ENCODE data around the gene PXN.
"Not testable (repeated sequence)": the region's sequence is repeated elsewhere in the genome, so short reads cannot be mapped to it uniquely, and the experiment has no call there.

The PXN gene

GRCh38 chr12:120239776-120240494 is 25.6 kb downstream of the PXN start:
- DNase-seq, result no peak

DNA sequence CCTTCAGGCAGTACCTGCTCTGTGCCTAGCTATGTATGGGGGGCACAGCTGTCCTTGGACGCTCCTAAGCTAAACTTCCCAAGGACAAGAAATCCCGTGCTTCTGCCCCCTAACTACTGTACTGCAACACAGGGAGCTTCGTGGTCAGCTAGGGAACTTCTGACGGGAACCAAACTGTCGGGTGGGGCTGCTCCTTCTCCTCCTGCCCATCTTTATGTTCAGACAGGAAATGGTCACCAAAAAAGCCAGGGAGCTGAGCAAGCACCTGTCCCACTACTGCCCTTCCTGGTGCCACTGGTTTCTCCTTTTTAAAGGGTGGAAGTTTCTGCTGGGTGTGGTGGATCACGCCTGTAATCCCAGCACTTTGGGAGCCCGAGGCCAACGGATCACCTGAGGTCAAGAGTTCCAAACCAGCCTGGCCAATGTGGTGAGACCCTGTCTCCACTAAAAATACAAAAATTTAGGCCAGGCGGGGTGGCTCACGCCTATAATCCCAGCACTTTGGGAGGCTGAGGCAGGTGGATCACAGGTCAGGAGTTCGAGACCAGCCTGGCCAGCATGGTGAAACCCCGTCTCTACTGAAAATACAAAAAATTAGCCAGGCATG is 26.6 kb downstream of the PXN start:
- no peak for DNase-seq

DNA sequence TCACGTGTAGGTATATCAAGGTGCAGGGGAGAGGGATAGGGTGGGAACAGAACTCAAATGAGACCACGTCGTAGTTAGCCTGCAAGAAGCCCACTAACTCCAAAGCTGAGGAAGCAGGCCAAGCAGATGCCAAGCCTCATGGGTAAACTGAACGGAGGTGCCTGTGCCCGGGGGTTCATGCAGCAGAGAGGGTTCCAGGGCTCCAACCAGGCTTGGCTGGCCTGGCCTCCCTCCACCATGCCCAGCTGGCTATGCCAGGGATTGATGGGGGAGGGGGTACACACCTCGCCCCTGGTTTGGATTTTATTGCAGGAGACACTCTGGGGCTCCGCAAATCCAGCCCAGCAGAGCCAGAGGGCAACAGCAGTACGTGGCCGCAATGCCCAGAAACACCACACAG is 27.3 kb downstream of the PXN start:
- no peak for DNase-seq

- DNase-seq, result no peak
These were observed 28.0 kb downstream of the PXN start for GRCh38 chr12:120237360-120238171.

- DNase-seq, result not testable (repeated sequence)
These were observed 28.7 kb downstream of the PXN start for GRCh38 chr12:120236809-120237208.

GRCh38 chr12:120235369-120236323 is 29.9 kb downstream of the PXN start:
- no peak for DNase-seq

DNA sequence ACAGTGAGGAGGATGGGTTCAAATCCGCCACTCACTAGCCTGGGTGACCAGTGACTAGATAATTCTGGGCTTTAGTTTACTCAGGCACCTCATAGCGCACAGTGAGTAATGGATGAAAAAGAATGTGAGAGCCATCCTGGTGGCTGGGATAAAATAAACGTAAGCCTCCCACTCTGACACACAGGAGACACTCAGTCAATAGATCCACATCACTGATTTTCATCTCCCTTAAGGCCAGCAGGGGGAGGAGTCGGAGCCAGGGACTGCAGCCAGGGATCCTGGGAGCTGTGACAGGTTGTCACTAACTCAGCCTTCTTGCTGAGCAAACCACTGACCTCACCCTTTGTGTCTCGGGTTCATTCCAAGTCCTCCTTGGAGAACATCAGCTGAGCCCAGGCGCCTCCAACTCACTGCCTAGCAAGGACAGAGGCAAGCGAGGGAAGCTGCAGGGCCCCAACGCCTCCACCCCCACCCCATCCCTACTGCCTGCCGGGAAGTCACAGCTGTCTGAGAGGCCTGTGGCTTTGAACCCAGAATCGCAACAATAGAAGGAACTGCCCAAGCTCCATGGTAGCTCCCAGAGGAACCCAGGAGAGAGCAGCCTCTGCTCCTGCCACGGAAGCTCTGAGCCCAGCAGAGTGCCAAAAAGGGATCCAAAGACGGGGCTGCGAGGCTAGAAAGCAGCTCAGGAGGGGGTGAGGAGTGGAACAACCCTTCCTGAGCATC is 30.7 kb downstream of the PXN start:
- DNase-seq, result peak; percentile 82

DNA sequence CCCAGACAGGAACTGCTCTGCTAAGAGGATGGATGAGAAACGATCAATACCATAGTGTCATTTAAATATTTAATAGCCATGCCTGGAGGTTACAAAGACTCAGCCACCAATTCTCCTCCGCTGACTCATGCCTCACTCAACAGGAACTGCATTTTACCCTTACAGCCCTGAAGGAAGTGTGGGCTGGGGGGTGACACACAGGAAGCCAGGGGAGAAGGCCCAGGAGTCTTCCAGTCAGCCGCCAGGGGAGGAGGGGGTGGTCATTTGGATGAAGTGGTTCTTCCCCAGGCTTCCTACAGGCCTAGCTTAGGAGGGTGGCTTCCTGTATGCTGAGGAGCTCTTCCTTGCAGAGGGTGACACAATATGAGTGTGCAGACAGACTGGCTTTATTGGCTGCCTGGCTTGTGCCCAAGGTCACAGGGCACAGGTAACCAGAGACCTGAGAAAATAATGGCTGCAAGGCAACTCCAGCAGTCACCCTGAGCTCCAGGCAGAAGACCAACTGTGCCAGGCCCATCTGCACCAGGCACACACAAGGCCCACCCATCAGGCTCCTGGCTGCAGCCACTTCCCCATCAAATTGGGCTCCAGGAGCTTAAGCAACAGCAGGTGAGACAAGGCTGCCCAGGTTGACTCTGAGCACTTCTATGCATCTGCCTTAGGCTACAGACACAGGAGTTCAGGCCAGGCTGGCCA is 34.1 kb downstream of the PXN start:
- no peak for DNase-seq

GRCh38 chr12:120230974-120231315 is 34.6 kb downstream of the PXN start:
- DNase-seq, result no peak

GRCh38 chr12:120230326-120230973 is 35.1 kb downstream of the PXN start:
- DNase-seq, result no peak

- no peak for DNase-seq
These were observed 35.8 kb downstream of the PXN start for GRCh38 chr12:120229487-120230325.

GRCh38 chr12:120229071-120229486 is 36.5 kb downstream of the PXN start:
- DNase-seq, result no peak

GRCh38 chr12:120228291-120229070 is 37.0 kb downstream of the PXN start:
- DNase-seq, result peak; percentile 23

GRCh38 chr12:120228041-120228290 is 37.6 kb downstream of the PXN start:
- no peak for DNase-seq

DNA sequence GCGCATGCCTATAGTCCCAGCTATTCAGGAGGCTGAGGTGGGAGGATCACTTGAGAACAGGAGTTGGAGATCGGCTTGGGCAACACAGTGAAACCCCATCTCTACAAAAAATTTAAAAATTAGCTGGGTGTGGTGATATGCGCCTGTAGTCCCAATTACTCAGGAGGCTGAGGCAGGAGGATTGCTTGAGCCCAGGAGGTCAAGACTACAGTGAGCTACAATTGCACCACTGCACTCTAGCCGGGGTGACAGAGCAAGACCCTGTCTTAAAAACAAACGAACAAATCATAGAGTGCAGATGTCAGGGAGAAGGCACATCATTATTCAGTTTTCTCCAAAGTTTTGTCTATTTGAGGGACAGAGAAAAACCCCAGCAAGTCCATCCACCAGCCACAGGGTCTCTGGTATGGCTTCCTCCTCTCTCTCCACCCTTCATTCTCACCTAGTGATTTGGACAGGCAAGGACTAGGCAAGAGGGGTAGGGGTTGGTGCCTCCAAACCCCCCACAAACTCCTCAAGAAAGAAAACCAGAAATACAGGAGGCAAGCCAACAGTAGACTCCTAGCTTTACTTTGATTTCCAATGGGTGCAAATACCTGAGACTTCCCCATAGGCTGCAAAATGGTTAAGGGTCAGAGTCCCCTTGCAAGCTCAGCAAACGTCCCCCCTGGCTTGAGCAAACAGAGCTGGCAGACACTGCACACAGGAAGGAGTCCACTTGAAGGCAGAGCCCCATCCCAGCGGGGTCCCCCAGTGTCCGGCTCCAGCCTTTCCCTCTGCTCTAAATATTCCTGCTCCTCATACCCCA is 38.1 kb downstream of the PXN start:
- DNase-seq, result no peak

DNA sequence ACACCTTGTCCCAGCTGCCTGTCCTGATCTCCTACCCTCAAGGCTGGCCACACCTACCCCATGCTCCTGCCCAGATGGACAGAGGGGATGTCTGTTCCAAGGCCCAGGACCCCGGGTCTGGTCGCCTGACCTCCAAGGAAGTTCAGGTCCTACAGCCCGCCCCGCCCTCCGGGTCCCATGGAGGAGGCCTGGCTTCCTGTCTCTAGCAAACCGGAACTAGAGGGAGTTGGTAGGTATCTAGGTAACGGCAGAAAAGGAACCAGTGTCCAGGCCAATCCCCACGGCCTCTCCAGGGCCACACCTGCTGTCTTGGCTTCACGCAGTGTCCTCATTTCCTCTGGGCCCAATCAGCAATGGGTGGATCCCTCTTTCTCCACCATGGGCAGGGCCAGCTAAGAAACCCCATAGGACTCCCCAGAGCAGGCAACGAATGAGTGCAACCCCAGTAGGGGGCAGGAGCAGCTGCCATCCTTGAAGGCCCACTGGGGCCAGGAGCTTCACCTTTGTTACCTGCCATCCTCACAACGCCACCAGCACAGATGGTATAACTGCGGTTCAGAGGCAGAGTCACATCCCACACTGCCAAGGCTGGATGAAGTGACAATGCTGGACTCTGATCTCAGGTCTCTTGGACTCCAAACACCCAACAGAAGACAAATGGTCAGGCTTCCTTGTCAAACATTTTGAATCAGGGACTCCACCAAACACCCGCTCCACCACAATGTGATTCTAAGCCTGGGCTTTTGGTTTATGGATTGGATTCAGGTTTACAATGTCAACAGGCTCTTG is 39.5 kb downstream of the PXN start:
- DNase-seq, result no peak

DNA sequence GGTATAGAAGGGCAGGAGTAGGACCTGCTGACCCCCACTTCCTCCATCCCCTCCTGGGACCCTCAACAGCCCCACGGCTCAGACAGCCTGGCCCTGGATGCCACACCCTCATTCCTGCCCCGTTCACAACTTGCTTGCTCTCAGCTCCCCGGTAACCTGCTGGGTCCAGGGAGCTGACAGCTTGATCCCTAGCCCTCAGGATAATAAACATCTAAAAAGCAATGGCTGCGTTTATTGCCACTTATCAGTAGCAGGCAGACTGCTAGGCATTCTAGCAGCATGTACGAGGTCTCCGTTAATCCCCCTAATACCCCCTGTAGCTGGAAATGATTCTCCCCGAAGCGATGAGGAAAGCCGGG is 40.4 kb downstream of the PXN start:
- no peak for DNase-seq

Data from NCI-H187 treated with DMSO at 0.1 percent for 48 hours (cell line).